ENCODE data around the gene C1orf21.

- TF ChIP-seq IRF3 (IDR thresholded peaks at IDR 0.05; ENCODE audit: low read depth, low read length) (no peak), MXI1 (IDR thresholded peaks at IDR 0.05; ENCODE audit: low read depth, low read length) (no peak), POLR2AphosphoS5 (IDR thresholded peaks at IDR 0.05; ENCODE audit: low read depth, low read length) (no peak), USF2 (IDR thresholded peaks at IDR 0.05; ENCODE audit: borderline replicate concordance, low read depth, low read length) (no peak), EP300 (IDR thresholded peaks at IDR 0.05; ENCODE audit: borderline replicate concordance in 1 of 2, low read depth in 1 of 2, low read length in 1 of 2) (no peak), CTCF (IDR thresholded peaks at IDR 0.05) (no peak), SIN3A (IDR thresholded peaks at IDR 0.05; ENCODE audit: borderline replicate concordance, low read depth, low read length) (no peak), RAD21 (IDR thresholded peaks at IDR 0.05; ENCODE audit: low read length) (no peak)
These were observed 13.7 kb upstream of the C1orf21 start for GRCh38 chr1:184373155-184373554.

All from SK-N-SH (cell line).